Neural cell (in vitro differentiated cells): ENCODE data around the gene RASGRP1.

Experiments
- CTCF ChIP-seq: fragments of 450-650 bp; IDR thresholded peaks from 2 replicates; pipeline ENCODE4 v1.5.1; 2014; ENCODE audit warnings: antibody characterized with exemption, mild to moderate bottlenecking, moderate library complexity; ENCODE audit not compliant: poor library complexity, severe bottlenecking
- EP300 ChIP-seq: fragments of 450-650 bp; conservative IDR thresholded peaks from 2 replicates; pipeline ENCODE4 v1.6.1; 2014; ENCODE audit warnings: antibody characterized with exemption, mild to moderate bottlenecking, moderate library complexity; ENCODE audit not compliant: poor library complexity, severe bottlenecking
- EZH2 ChIP-seq: fragments of 200-600, 300-800 bp; shearing (Covaris generic), sonication (generic); IDR thresholded peaks from 2 replicates; pipeline ENCODE4 v1.6.1; 2014; ENCODE audit warnings: antibody characterized with exemption, low read length, borderline replicate concordance, mild to moderate bottlenecking; ENCODE audit not compliant: insufficient read depth, poor library complexity, severe bottlenecking
- MXI1 ChIP-seq: fragments of 450-650 bp; conservative IDR thresholded peaks from 2 replicates; pipeline ENCODE4 v1.6.1; 2014; ENCODE audit warnings: antibody characterized with exemption, mild to moderate bottlenecking; ENCODE audit not compliant: poor library complexity, severe bottlenecking
- POLR2AphosphoS5 ChIP-seq: IDR thresholded peaks from 2 replicates; pipeline ENCODE4 v1.6.1; 2012
- RAD21 ChIP-seq: fragments of 450-650 bp; conservative IDR thresholded peaks from 2 replicates; pipeline ENCODE4 v1.6.1; 2014; ENCODE audit warnings: antibody characterized with exemption, mild to moderate bottlenecking, moderate library complexity
- REST ChIP-seq: IDR thresholded peaks from 2 replicates; pipeline ENCODE4 v1.6.1; 2012; ENCODE audit warnings: borderline replicate concordance
- SMC3 ChIP-seq: fragments of 450-650 bp; conservative IDR thresholded peaks from 2 replicates; pipeline ENCODE4 v1.6.1; 2014; ENCODE audit warnings: antibody characterized with exemption, mild to moderate bottlenecking, moderate library complexity; ENCODE audit not compliant: poor library complexity
- TAF1 ChIP-seq: IDR thresholded peaks from 2 replicates; pipeline ENCODE4 v1.6.1; 2012; ENCODE audit warnings: low read depth

DNA sequence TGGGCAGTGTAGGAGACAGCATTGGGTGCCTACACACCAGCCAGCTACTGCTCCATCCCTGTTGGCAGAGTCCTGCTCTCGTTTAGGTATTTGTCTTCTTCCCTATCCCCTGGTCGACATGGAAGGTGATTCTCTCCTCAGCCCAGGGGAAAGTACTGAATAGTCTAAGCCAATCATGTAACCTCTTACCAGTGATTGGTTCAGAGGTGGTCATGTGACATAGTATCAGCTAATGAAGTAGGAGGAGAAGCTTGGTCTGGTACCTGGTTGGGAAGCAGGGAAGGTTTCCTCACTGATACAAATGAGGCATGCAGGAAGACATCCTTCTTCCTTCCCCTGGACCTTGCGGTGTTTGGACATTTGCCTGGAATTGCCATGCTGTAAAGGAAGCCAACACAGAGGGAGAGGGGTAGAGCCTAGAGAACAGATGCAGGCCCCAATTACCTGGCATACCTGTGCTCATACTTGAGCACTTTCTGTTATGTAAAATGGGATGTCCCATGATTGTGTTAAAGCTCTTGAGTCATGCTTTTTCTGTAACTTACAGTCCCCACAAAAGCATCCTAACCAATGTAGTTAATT lies 32.7 kb upstream of the RASGRP1 start:
- no peak for TF ChIP-seq CTCF
- TF ChIP-seq RAD21: no peak
- TF ChIP-seq EZH2: no peak
- no peak for TF ChIP-seq TAF1
- TF ChIP-seq REST: no peak
- TF ChIP-seq EP300: no peak
- TF ChIP-seq POLR2AphosphoS5: no peak
- no peak for TF ChIP-seq MXI1
- TF ChIP-seq SMC3: no peak
